ENCODE measurements around the gene UQCC2. TPM values are rescaled to one million over a fixed set of nuclear protein-coding genes. Genes with fewer than 3 reads are reported as not detected.

Gene UQCC2
- total RNA-seq, 1 donor from 2014 or later: 48.7 TPM

GRCh38 chr6:33692078-33692759 lies 19.3 kb downstream of the UQCC2 start:
- peak overlapping the region; percentile 72 for H3K27ac Mint-ChIP-seq (ENCODE audit: unreplicated experiment)
- H3K36me3 Mint-ChIP-seq (ENCODE audit: unreplicated experiment): no peaks in the 10 kb centered on the region
- peak overlapping the region; percentile 52 for H3K4me3 Mint-ChIP-seq (ENCODE audit: unreplicated experiment)
- no peak for DNase-seq
- peaks cover 15% of the 10 kb centered on the region for H3K9me3 Mint-ChIP-seq (ENCODE audit: unreplicated experiment)
- H3K27me3 Mint-ChIP-seq (ENCODE audit: unreplicated experiment): peaks cover 14% of the 10 kb centered on the region
- no peak for TF ChIP-seq CTCF (IDR thresholded peaks at IDR 0.05; ENCODE audit: partially characterized antibody, unreplicated experiment)
- H3K4me1 Mint-ChIP-seq (ENCODE audit: low read depth, unreplicated experiment): peaks cover 54% of the 10 kb centered on the region

- peaks cover 15% of the 10 kb centered on the region for H3K9me3 Mint-ChIP-seq (ENCODE audit: unreplicated experiment)
- peak overlapping the region; percentile 20 for H3K4me3 Mint-ChIP-seq (ENCODE audit: unreplicated experiment)
- H3K27ac Mint-ChIP-seq (ENCODE audit: unreplicated experiment): no peak overlapping the region
- peak; percentile 70 for DNase-seq
- H3K4me1 Mint-ChIP-seq (ENCODE audit: low read depth, unreplicated experiment): peaks cover 51% of the 10 kb centered on the region
- peaks cover 14% of the 10 kb centered on the region for H3K27me3 Mint-ChIP-seq (ENCODE audit: unreplicated experiment)
- TF ChIP-seq CTCF (IDR thresholded peaks at IDR 0.05; ENCODE audit: partially characterized antibody, unreplicated experiment): no peak
- no peaks in the 10 kb centered on the region for H3K36me3 Mint-ChIP-seq (ENCODE audit: unreplicated experiment)
Measured at GRCh38 chr6:33691456-33692077, 19.9 kb downstream of the UQCC2 start.

GRCh38 chr6:33690766-33691165 lies 20.7 kb downstream of the UQCC2 start:
- H3K9me3 Mint-ChIP-seq (ENCODE audit: unreplicated experiment): peaks cover 15% of the 10 kb centered on the region
- peaks cover 14% of the 10 kb centered on the region for H3K27me3 Mint-ChIP-seq (ENCODE audit: unreplicated experiment)
- no peak overlapping the region for H3K27ac Mint-ChIP-seq (ENCODE audit: unreplicated experiment)
- no peak for DNase-seq
- TF ChIP-seq CTCF (IDR thresholded peaks at IDR 0.05; ENCODE audit: partially characterized antibody, unreplicated experiment): no peak
- H3K4me3 Mint-ChIP-seq (ENCODE audit: unreplicated experiment): no peak overlapping the region
- H3K4me1 Mint-ChIP-seq (ENCODE audit: low read depth, unreplicated experiment): peaks cover 47% of the 10 kb centered on the region
- no peaks in the 10 kb centered on the region for H3K36me3 Mint-ChIP-seq (ENCODE audit: unreplicated experiment)

- Mint-ChIP-seq H3K27ac (ENCODE audit: unreplicated experiment) (no peak overlapping the region), H3K4me3 (ENCODE audit: unreplicated experiment) (no peak overlapping the region), H3K4me1 (ENCODE audit: low read depth, unreplicated experiment) (peaks cover 47% of the 10 kb centered on the region), H3K36me3 (ENCODE audit: unreplicated experiment) (no peaks in the 10 kb centered on the region), H3K27me3 (ENCODE audit: unreplicated experiment) (peaks cover 14% of the 10 kb centered on the region), H3K9me3 (ENCODE audit: unreplicated experiment) (peaks cover 15% of the 10 kb centered on the region)
- DNase-seq: no peak
- TF ChIP-seq CTCF (IDR thresholded peaks at IDR 0.05; ENCODE audit: partially characterized antibody, unreplicated experiment): no peak
Measured at GRCh38 chr6:33689879-33690278, 21.6 kb downstream of the UQCC2 start.

- TF ChIP-seq CTCF (IDR thresholded peaks at IDR 0.05; ENCODE audit: partially characterized antibody, unreplicated experiment): no peak
- no peak for DNase-seq
- peaks cover 9% of the 10 kb centered on the region for H3K9me3 Mint-ChIP-seq (ENCODE audit: unreplicated experiment)
- H3K27me3 Mint-ChIP-seq (ENCODE audit: unreplicated experiment): peaks cover 9% of the 10 kb centered on the region
- peaks cover 40% of the 10 kb centered on the region for H3K4me1 Mint-ChIP-seq (ENCODE audit: low read depth, unreplicated experiment)
- no peak overlapping the region for H3K27ac Mint-ChIP-seq (ENCODE audit: unreplicated experiment)
- no peak overlapping the region for H3K4me3 Mint-ChIP-seq (ENCODE audit: unreplicated experiment)
- no peaks in the 10 kb centered on the region for H3K36me3 Mint-ChIP-seq (ENCODE audit: unreplicated experiment)
Measured at GRCh38 chr6:33689148-33689494, 22.4 kb downstream of the UQCC2 start.
